Brain microvascular endothelial cell (primary cell): ENCODE results near the gene VWF.
A peak's percentile ranks its signal among the peaks of the same experiment; 100 is the strongest.
"Not testable (repeated sequence)": the region's sequence is repeated elsewhere in the genome, so short reads cannot be mapped to it uniquely, and the experiment has no call there.

Source experiments
- DNase-seq: peaks from one replicate; pipeline ENCODE4 v3.0.0-alpha.2; 2020
- H3K27ac ChIP-seq: fragments of 250-450 bp; sonication (Bioruptor Pico); 2 replicates; pipeline ENCODE4 v1.5.1; 2020; ENCODE audit warnings: mild to moderate bottlenecking, moderate library complexity
- H3K27me3 ChIP-seq: fragments of 250-450 bp; sonication (Bioruptor Pico); replicated peaks from 2 replicates; pipeline ENCODE4 v1.5.1; 2020; ENCODE audit warnings: mild to moderate bottlenecking
- H3K36me3 ChIP-seq: fragments of 250-450 bp; sonication (Bioruptor Pico); replicated peaks from 2 replicates; pipeline ENCODE4 v1.5.1; 2020; ENCODE audit warnings: mild to moderate bottlenecking
- H3K4me3 ChIP-seq: 2 replicates; pipeline ENCODE4 v1.5.1; 2011; ENCODE audit warnings: low read depth, mild to moderate bottlenecking, control low read depth, low read length, moderate library complexity
- CTCF ChIP-seq: IDR thresholded peaks from 2 replicates; pipeline ENCODE4 v1.5.1; 2011; ENCODE audit warnings: low read depth, mild to moderate bottlenecking, moderate library complexity, low read length, control low read depth, inconsistent platforms; ENCODE audit errors: missing control alignments
- in situ Hi-C: cut with HindIII; loops from 2 replicates; pipeline ENCODE4 v1.10.0; 2017; ENCODE audit warnings: low sequenced_read_pairs, low pct_ligation_motif_present

The VWF gene

GRCh38 chr12:6166808-6167207, 42.3 kb upstream of the VWF start:
- in situ Hi-C loops = no loop called here
- peak overlapping the region; percentile 94 for H3K27ac ChIP-seq

GRCh38 chr12:6165395-6165794, 40.9 kb upstream of the VWF start:
- H3K27ac ChIP-seq = no peak overlapping the region
- no peaks in the 10 kb centered on the region for H3K27me3 ChIP-seq
- H3K36me3 ChIP-seq = no peaks in the 10 kb centered on the region
- in situ Hi-C loops = no loop called here
- no peak for TF ChIP-seq CTCF
- no peak for DNase-seq
- H3K4me3 ChIP-seq = no peak overlapping the region

More at GRCh38 chr12:6166808-6167207, 42.3 kb upstream of the VWF start:
- H3K36me3 ChIP-seq = no peaks in the 10 kb centered on the region
- TF ChIP-seq CTCF = no peak
- no peak for DNase-seq
- no peaks in the 10 kb centered on the region for H3K27me3 ChIP-seq
- H3K4me3 ChIP-seq = no peak overlapping the region

DNA sequence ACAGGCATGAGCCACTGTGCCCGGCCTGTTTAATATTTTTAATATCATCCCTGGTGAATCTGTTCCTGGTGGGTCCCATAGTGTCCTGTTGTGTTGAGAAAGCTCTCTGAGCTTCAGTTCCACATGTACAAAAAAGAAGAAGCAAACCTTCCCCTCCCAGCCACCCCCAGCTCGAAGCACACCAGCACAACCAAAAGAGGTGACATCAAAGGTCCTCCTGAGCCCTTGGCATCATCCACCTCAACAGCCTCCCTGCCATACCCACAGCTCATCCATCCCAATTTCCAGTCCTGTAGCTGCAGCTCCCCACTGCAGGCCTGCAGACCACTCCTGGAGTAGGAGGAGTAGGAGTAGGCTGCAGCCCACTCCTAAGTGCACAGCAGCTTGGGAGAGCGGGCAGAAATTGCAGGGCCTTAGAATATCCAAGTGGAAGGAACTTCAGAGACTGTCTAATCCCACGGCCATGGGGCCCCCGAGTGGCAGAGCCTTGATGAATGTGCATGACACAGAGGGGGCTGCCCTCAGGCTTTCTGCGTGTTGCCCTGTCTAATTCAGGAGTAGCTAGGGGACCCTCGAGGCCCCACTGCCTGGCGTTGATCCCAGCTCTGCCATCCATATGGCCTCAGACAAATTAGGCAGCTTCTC, 39.1 kb upstream of the VWF start:
- no peak overlapping the region for H3K27ac ChIP-seq
- no peak overlapping the region for H3K4me3 ChIP-seq
- H3K36me3 ChIP-seq = no peaks in the 10 kb centered on the region
- no peak for DNase-seq
- in situ Hi-C loops = no loop called here
- TF ChIP-seq CTCF = no peak
- no peaks in the 10 kb centered on the region for H3K27me3 ChIP-seq

GRCh38 chr12:6161124-6161882, 36.8 kb upstream of the VWF start:
- no peaks in the 10 kb centered on the region for H3K36me3 ChIP-seq
- H3K27me3 ChIP-seq = no peaks in the 10 kb centered on the region
- in situ Hi-C loops = no loop called here
- H3K4me3 ChIP-seq = no peak overlapping the region
- TF ChIP-seq CTCF = no peak
- H3K27ac ChIP-seq = no peak overlapping the region
- DNase-seq = peak; percentile 58

DNA sequence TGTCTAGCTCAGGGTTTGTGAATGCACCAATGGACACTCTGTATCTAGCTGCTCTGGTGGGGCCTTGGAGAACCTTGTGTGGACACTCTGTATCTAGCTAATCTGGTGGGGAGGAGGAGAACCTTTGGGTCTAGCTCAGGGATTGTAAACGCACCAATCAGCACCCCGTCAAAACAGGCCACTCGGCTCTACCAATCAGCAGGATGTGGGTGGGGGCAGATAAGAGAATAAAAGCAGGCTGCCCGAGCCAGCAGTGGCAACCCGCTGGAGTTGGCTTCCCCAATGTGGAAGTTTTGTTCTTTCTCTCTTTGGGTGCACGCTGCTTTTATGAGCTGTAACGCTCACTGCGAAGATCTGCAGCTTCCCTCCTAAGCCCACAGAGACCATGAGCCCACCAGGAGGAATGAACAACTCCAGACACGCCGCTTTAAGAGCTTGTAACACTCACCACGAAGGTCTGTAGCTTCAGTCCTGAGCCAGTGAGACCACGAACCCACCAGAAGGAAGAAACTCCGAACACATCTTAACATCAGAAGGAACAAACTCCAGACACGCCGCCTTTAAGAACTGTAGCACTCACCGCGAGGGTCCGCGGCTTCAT, 35.7 kb upstream of the VWF start:
- DNase-seq, in situ Hi-C loops, H3K36me3 ChIP-seq, H3K27ac ChIP-seq, H3K4me3 ChIP-seq, H3K27me3 ChIP-seq: not testable (repeated sequence)

GRCh38 chr12:6159166-6160011, 34.9 kb upstream of the VWF start:
- H3K4me3 ChIP-seq, H3K27me3 ChIP-seq, H3K36me3 ChIP-seq, in situ Hi-C loops, H3K27ac ChIP-seq, DNase-seq: not testable (repeated sequence)
